ENCODE results near the gene GCK. TPM values are rescaled to one million over a fixed set of nuclear protein-coding genes. Genes with fewer than 3 reads are reported as not detected.

The GCK gene
- total RNA-seq, 4 donors from 2014 or later: 0.25 to 1.2 TPM; not detected in 2

- TF ChIP-seq POLR2A (IDR thresholded peaks at IDR 0.05): no peak
- TF ChIP-seq CTCF (IDR thresholded peaks at IDR 0.05): no peak
- DNase-seq (ENCODE audit: low spot score in 2 of 2): peak in 1 of 2 donors; percentile 57
- 82 to 91% methylated on average over 4 of the region's 4 CpGs for WGBS, 2 donors
- H3K4me3 ChIP-seq (ENCODE audit: low read depth, poor library complexity, severe bottlenecking): no peak overlapping the region
- intact Hi-C loops (cut with DNase I; ENCODE audit: low total_unique reads): no loop called here
These were observed 27.1 kb downstream of the GCK start for GRCh38 chr7:44162179-44162578.

- H3K4me3 ChIP-seq (ENCODE audit: low read depth, poor library complexity, severe bottlenecking): no peak overlapping the region
- DNase-seq (ENCODE audit: low spot score in 2 of 2): peak in 1 of 2 donors; percentile 50
- 93 to 100% methylated on average over 2 of the region's 2 CpGs for WGBS, 2 donors
- intact Hi-C loops (cut with DNase I; ENCODE audit: low total_unique reads): no loop called here
- no peak for TF ChIP-seq POLR2A (IDR thresholded peaks at IDR 0.05)
- TF ChIP-seq CTCF (IDR thresholded peaks at IDR 0.05): no peak
These were observed 27.9 kb downstream of the GCK start for GRCh38 chr7:44161371-44161770.

- peak in 1 of 2 donors; percentile 58 for DNase-seq (ENCODE audit: low spot score in 2 of 2)
These were observed 29.2 kb downstream of the GCK start for GRCh38 chr7:44159824-44160630.

GRCh38 chr7:44158873-44159631 is 30.2 kb downstream of the GCK start:
- peak in 1 of 2 donors; percentile 53 for DNase-seq (ENCODE audit: low spot score in 2 of 2)
- 83 to 94% methylated on average over 6 to 12 of the region's 12 CpGs for WGBS, 2 donors
- H3K4me3 ChIP-seq (ENCODE audit: low read depth, poor library complexity, severe bottlenecking): no peak overlapping the region
- intact Hi-C loops (cut with DNase I; ENCODE audit: low total_unique reads): no loop called here
- TF ChIP-seq POLR2A (IDR thresholded peaks at IDR 0.05): no peak
- TF ChIP-seq CTCF (IDR thresholded peaks at IDR 0.05): no peak

More at GRCh38 chr7:44159824-44160630, 29.2 kb downstream of the GCK start:
- no peak for TF ChIP-seq CTCF (IDR thresholded peaks at IDR 0.05)
- TF ChIP-seq POLR2A (IDR thresholded peaks at IDR 0.05): no peak
- H3K4me3 ChIP-seq (ENCODE audit: low read depth, poor library complexity, severe bottlenecking): no peak overlapping the region
- intact Hi-C loops (cut with DNase I; ENCODE audit: low total_unique reads): no loop called here
- 87 to 88% methylated on average over 5 of the region's 5 CpGs for WGBS, 2 donors

- no peak for TF ChIP-seq POLR2A (IDR thresholded peaks at IDR 0.05)
- TF ChIP-seq CTCF (IDR thresholded peaks at IDR 0.05): no peak
- WGBS, 2 donors: 71 to 79% methylated on average over 8 to 9 of the region's 10 CpGs
- no peak overlapping the region for H3K4me3 ChIP-seq (ENCODE audit: low read depth, poor library complexity, severe bottlenecking)
- intact Hi-C loops (cut with DNase I; ENCODE audit: low total_unique reads): no loop called here
- peak in 1 of 2 donors; percentile 78 for DNase-seq (ENCODE audit: low spot score in 2 of 2)
These were observed 31.0 kb downstream of the GCK start for GRCh38 chr7:44158096-44158872.
